ENCODE measurements around the gene SYNGR3.

DNA sequence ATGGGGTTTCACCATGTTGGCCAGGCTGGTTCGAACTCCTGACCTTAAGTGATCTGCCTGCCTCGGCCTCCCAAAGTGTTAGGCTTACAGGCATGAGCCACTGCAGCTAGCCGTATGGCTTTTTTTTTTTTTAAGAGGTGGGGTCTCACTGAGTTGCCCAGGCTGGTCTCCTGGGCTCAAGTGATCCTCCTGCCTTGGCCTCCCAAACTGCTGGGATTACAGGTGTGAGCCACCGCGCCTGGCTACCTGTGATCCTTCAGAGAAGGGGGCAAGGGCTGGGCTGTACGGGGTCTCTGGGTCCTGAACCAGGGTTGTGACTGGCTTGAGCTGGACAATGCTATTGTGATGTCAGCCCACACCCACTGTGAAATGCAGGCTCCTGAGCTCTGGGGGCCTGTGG, 23.3 kb upstream of the SYNGR3 start, which contains the start of gene RNF151:
- TF ChIP-seq, protein P1, sequence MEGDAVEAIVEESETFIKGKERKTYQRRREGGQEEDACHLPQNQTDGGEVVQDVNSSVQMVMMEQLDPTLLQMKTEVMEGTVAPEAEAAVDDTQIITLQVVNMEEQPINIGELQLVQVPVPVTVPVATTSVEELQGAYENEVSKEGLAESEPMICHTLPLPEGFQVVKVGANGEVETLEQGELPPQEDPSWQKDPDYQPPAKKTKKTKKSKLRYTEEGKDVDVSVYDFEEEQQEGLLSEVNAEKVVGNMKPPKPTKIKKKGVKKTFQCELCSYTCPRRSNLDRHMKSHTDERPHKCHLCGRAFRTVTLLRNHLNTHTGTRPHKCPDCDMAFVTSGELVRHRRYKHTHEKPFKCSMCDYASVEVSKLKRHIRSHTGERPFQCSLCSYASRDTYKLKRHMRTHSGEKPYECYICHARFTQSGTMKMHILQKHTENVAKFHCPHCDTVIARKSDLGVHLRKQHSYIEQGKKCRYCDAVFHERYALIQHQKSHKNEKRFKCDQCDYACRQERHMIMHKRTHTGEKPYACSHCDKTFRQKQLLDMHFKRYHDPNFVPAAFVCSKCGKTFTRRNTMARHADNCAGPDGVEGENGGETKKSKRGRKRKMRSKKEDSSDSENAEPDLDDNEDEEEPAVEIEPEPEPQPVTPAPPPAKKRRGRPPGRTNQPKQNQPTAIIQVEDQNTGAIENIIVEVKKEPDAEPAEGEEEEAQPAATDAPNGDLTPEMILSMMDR (conservative IDR thresholded peaks at IDR 0.05) = no peak
- TF ChIP-seq EZH2 (IDR thresholded peaks at IDR 0.05; ENCODE audit: low read depth) = no peak

Measured in PC-9 (cell line).